HFFc6 (cell line): Measurements from ENCODE around the gene TLE4. TPM values are rescaled to one million over a fixed set of nuclear protein-coding genes. Genes with fewer than 3 reads are reported as not detected.
A peak's percentile ranks its signal among the peaks of the same experiment; 100 is the strongest.

Experiments
- DNase-seq: peaks from one replicate; pipeline ENCODE4 v3.0.0-alpha.2; 2018
- H3K27ac Mint-ChIP-seq: 2 replicates; pipeline ENCODE4 v1.8.0; 2020; ENCODE audit warnings: mild to moderate bottlenecking, mixed read lengths
- H3K27me3 Mint-ChIP-seq: 2 replicates; pipeline ENCODE4 v1.8.0; 2021; ENCODE audit warnings: mild to moderate bottlenecking, moderate library complexity, mixed read lengths; ENCODE audit not compliant: insufficient read depth
- H3K36me3 Mint-ChIP-seq: 2 replicates; pipeline ENCODE4 v1.8.0; 2021; ENCODE audit warnings: low read depth, mixed read lengths
- H3K4me1 Mint-ChIP-seq: 2 replicates; pipeline ENCODE4 v1.8.0; 2020; ENCODE audit warnings: low read depth, mixed read lengths
- H3K4me3 Mint-ChIP-seq: 2 replicates; pipeline ENCODE4 v1.8.0; 2020; ENCODE audit warnings: mild to moderate bottlenecking, moderate library complexity, mixed read lengths
- H3K9me3 Mint-ChIP-seq: 2 replicates; pipeline ENCODE4 v1.8.0; 2020; ENCODE audit warnings: mild to moderate bottlenecking, mixed read lengths
- CTCF ChIP-seq: fragments of 200-600 bp; sonication (generic); IDR thresholded peaks from 2 replicates; pipeline ENCODE4 v1.5.0; 2021; ENCODE audit warnings: antibody characterized with exemption, mild to moderate bottlenecking
- total RNA-seq, 6 experiments: library from RNA; stranded (reverse); fragmentation: NEBNext Ultra II Directional; extraction: Animal tissue kit (Norgen Biotek cat#: 25700); gene quantifications; 2 replicates in 1 of 6; 3 replicates in 5 of 6; pipeline ENCODE4 v1.2.3, GENCODE V29; 2021

Gene TLE4
- total RNA-seq, 6 experiments from 2014 or later: 126 to 186 (median 139) TPM

DNA sequence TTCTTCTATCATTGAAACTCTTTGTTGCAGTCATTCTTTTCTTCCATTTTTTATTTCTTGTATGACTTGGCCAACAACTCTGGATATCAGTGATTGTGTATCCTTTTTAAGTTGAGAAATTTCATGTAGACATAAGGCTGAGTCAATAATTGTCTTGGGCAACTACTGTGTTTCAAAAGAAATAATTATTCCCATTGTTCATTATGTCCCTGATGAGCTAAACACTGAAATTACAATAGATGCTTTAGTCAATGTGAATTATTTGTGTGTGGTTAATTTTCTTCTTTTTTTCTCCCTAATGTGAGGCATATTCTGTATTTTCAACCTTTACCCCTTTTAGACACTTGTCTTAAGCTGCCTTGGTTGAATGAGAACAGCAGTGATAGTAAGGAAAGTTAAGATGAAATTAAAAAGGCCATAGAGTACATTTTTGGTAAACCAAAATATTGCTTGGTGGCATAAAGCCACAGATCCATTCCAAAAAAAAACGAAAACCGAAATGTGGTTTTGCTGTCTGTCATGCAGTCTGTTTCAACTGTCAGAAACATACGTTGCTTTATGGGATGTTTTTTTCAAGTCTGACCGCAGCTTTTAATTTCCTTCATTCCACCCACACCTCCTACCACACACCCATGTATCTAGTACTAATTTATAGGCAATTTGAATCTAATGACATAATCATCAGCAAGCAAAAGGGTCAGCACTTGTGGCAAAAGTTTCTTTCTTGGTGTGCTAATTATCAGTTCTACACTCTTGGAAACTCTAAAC is 21.1 kb downstream of the TLE4 start:
- H3K4me1 Mint-ChIP-seq: peaks cover 76% of the 10 kb centered on the region
- H3K36me3 Mint-ChIP-seq: peaks cover 71% of the 10 kb centered on the region
- no peaks in the 10 kb centered on the region for H3K27me3 Mint-ChIP-seq
- peak overlapping the region; percentile 21; the same call in 1 of the 2 replicates for H3K27ac Mint-ChIP-seq
- no peaks in the 10 kb centered on the region for H3K9me3 Mint-ChIP-seq
- no peak for DNase-seq
- no peak overlapping the region; the same call in 1 of the 2 replicates for H3K4me3 Mint-ChIP-seq
- no peak for TF ChIP-seq CTCF

DNA sequence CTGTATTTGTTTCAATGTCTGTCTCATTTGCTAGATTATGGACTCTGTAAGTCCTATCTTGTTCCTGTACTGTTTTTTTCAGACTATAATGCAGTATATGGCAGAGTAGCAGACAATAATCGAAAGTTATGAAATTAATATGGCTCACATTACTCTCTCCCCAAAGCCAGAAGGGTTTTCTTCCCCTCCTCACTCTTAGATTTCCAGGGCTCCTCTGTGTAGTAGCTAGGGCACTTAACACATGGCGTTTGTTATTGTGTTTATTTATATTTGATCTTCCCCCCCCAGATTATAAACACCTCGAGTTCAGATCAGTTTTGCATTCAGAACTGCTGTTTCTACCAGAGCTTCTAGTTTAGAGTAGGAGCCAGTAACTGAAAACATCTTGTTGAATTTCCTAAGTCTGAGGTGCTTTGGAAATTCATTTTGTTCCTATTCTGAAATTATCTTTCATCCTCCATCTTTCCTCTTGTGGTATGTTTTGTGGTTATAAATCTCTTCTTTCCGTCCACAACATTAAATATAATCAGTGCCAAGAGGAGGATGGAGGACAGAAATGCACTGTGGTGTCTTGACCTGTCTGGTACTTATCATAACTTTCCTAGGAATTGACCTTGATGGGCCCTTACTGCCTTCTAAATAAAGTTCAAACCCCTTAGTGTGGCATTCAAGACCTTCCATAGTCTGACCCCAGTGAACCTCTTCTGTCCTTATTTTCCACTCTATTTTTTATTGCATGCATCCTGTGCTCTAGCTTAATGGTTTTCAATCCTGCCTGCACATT is 27.0 kb downstream of the TLE4 start:
- H3K4me3 Mint-ChIP-seq: no peak overlapping the region
- peaks cover 55% of the 10 kb centered on the region for H3K36me3 Mint-ChIP-seq

GRCh38 chr9:79600466-79600865 is 28.7 kb downstream of the TLE4 start:
- Mint-ChIP-seq H3K4me1 (peaks cover 35% of the 10 kb centered on the region), H3K9me3 (peaks cover 19% of the 10 kb centered on the region), H3K27me3 (no peaks in the 10 kb centered on the region; the same call in 1 of the 2 replicates), H3K4me3 (no peak overlapping the region), H3K36me3 (peaks cover 42% of the 10 kb centered on the region), H3K27ac (no peak overlapping the region)
- no peak for DNase-seq
- TF ChIP-seq CTCF: no peak

More for the DNA sequence above, 27.0 kb downstream of the TLE4 start:
- Mint-ChIP-seq H3K27ac (peak overlapping the region; percentile 57), H3K9me3 (peaks cover 19% of the 10 kb centered on the region), H3K4me1 (peaks cover 45% of the 10 kb centered on the region), H3K27me3 (no peaks in the 10 kb centered on the region; the same call in 1 of the 2 replicates)
- no peak for TF ChIP-seq CTCF
- no peak for DNase-seq

- H3K27ac Mint-ChIP-seq: 0 out of 2 replicates have a peak overlapping the region, but pooled peaks have one; percentile 17
- DNase-seq: no peak
- H3K36me3 Mint-ChIP-seq: peaks cover 23% of the 10 kb centered on the region
- no peak; the same call in 1 of the 2 replicates for TF ChIP-seq CTCF
- peaks cover 31% of the 10 kb centered on the region for H3K9me3 Mint-ChIP-seq
- H3K4me3 Mint-ChIP-seq: no peak overlapping the region
- no peaks in the 10 kb centered on the region; the same call in 1 of the 2 replicates for H3K27me3 Mint-ChIP-seq
- H3K4me1 Mint-ChIP-seq: peaks cover 34% of the 10 kb centered on the region
Observed at GRCh38 chr9:79603222-79603920, 31.6 kb downstream of the TLE4 start.

DNA sequence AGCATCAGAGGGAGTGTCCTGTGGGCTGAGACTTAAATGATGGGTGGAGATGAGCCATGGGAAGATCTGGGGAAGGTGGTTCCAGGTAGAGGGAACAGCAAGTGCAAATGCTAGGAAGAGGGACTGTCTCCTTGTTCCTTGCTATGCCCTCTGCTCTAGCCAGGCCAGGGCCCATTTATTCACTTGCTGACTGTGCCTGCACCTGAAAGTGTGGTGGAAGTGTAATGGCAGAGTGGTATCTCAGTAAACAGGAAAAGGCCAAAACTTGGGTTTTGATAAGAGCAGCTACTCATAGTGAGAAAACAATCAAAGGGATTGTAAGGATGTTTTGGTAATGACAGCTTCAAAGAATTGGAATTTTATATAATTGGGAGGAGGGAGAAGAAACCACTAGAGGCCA is 32.4 kb downstream of the TLE4 start:
- no peak overlapping the region for H3K27ac Mint-ChIP-seq
- no peak overlapping the region for H3K4me3 Mint-ChIP-seq
- H3K4me1 Mint-ChIP-seq: peaks cover 32% of the 10 kb centered on the region
- no peak for DNase-seq
- no peaks in the 10 kb centered on the region; the same call in 1 of the 2 replicates for H3K27me3 Mint-ChIP-seq
- H3K36me3 Mint-ChIP-seq: peaks cover 15% of the 10 kb centered on the region
- H3K9me3 Mint-ChIP-seq: peaks cover 31% of the 10 kb centered on the region
- TF ChIP-seq CTCF: no peak
